ENCODE measurements around the gene KCNJ15.

DNA sequence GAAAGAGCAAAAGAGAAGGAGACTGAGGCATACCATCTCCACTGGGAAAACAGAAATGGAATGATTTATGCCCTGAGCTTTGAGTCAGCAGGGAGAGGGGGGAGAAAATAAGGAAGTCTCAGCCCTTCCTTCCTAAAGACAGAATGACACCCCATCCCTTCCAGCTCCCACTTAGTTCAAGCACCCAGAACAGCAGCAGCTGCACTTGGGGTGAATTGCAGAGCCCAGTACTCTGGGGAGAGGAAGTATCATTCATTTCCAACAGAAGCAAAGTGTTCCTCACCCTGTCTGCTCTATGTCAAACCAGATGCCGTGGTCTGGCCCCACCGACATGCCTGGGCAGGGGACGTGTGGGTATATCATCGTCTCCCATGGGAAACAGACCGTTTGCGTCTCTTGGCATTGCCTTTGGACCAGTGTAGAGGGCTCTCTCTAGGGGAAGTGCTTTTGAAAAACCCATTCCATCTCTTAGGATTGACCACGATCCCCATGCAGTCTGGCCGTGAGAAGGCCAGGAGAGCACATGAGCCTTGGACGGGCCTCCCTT lies 1.1 kb upstream of the KCNJ15 start:
- TF ChIP-seq CTCF (IDR thresholded peaks at IDR 0.05) = no peak
- TF ChIP-seq POLR2A (IDR thresholded peaks at IDR 0.05) = no peak

Measured in Peyer's patch (tissue), 4 donors.